HG02970 (cell line): ENCODE measurements around the gene ADIG.
"Not testable (repeated sequence)": the region's sequence is repeated elsewhere in the genome, so short reads cannot be mapped to it uniquely, and the experiment has no call there.

Experiments
- ATAC-seq: cut with Tn5 transposase; IDR thresholded peaks from one replicate; pipeline ENCODE4 v1.9.1; 2021; ENCODE audit warnings: mild to moderate bottlenecking, moderate library complexity, moderate number of reproducible peaks; ENCODE audit not compliant: unreplicated experiment, low FRiP score

Gene ADIG

DNA sequence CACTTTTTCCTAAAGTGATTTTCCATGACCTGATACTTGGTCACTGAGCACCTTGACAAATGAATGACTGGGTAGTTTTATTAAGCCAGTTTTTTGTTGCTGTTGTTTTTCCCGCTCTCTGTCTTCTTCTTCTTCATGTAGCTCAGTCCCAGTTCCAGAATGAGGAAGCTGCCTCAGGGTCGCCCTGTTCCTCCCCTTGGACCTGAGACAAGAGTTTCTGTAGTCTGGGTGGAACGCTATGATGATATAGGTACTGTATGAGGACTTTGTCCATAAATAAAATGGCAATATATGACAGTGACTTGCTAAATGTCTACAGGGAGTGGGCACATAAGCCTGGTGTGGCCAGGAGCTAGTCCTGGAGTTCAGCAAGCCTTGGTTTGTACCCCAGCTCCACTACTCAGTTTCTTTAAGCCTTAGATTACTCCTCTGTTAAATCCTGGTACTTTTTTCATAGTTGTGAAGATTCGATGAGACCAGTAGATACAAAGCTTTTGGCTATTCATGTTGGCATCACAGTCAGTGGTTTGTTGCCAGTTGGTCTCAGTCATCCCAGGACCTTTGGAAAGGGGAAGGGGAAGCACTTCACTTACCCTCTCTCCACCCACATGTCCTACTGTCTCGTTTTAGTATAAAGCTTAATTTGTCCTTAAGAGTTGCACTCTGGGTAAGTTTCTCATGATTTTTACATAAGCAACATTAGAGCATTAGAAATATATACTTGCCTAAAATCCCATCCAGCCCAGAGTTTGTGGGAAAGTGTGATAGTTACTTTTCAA lies 11.1 kb upstream of the ADIG start:
- no peak for ATAC-seq

- no peak for ATAC-seq
Measured at GRCh38 chr20:38573413-38573812, 7.6 kb upstream of the ADIG start.

GRCh38 chr20:38579219-38579910 lies 1.6 kb upstream of the ADIG start:
- ATAC-seq: no peak

DNA sequence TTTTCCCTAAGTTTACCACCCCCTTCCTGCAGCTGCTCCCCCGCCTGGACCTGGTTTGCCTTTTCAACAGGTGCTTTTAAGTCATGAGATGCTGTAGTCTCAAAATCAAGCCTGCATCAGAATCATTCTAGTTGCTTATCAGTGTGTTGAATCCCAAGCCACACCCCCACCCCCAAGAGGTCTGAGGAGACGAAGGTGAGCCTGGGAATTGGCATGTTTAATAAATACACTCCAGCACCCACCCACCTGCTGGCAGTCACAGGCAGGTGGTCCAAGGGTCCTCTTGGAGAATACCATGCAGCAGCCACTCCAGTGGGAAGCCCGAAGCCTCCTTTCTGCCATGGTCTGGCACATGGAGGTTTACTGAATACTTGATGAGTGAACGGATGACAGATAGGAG lies 1.1 kb upstream of the ADIG start:
- no peak for ATAC-seq

GRCh38 chr20:38581830-38582358 lies 897 bp downstream of the ADIG start:
- no peak for ATAC-seq

DNA sequence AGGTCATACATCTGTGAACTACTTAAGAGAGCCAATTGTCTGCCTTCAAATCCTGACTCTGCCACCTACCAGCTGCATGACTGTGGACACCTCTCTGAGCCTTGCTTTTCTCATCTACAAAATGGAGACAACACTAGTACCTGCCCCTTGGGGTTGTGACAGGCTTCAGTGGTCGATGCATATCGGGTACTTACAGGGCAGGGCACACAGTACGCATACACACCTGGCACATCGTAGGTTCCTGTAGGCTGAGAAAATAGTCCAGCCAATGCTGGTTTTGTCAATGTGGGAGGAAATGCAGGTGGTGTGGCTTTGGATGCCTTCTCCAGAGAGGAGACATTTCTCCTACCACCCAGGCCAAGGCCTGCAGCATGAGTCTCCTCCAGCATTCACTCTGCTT lies 2.3 kb downstream of the ADIG start:
- no peak for ATAC-seq

GRCh38 chr20:38584099-38584763 lies 3.2 kb downstream of the ADIG start:
- ATAC-seq: no peak

DNA sequence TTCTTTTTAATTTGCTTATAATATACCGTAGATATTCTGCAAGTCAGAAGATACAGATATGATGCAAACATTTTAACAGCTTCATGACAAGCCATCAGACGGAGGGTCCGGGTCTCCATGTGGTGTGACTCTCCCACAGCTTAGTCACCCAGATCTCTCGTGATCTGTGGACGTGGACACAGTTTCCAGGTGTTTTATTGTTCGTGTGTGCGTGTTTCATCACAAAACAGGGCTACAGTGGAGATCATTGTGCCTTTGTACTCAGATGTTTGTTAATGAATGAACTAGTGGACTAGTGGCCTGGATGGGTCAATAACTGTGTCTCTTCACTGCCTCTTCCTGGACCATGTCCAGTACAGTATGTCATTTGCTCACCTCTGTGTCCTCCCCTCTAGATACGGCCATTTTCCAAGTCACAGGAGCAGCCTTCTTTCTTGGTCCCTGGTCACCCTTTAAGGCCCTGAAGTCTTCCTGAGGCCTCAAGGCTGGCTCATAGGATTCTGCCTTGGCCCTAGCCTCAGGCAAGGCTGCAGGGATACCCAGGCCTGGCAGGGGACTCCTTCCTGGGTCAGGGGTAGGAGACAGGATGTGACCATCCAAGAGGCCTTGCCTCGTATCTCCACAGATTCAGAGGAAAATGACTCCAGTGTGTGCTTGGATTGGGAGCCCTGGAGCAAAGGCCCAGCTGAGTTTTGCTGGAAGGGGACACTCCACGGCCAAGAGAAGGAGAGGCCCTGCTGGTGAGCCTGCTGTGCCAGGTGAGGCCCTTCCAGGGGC lies 4.6 kb downstream of the ADIG start:
- no peak for ATAC-seq

DNA sequence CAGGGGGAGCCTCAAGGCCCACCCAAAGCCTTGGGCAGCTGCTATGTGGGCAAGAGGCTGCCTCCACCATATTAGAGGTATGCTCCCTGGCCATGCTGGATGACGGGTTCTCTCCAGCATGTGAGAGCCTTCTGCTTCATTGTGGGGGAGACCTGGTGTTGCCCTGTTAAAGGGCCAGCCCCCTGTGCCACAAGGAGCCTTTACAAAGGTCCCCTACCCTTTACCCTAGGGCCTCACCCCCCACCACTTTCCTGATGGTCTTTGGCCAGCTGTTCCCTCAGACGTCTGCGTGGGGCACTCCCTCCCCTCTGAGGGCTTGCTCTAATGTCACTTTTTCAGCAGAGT lies 5.2 kb downstream of the ADIG start:
- ATAC-seq: no peak

GRCh38 chr20:38588303-38588702 lies 7.3 kb downstream of the ADIG start:
- no peak for ATAC-seq

GRCh38 chr20:38589351-38589750 lies 8.4 kb downstream of the ADIG start:
- no peak for ATAC-seq

GRCh38 chr20:38589967-38590675 lies 9.1 kb downstream of the ADIG start:
- ATAC-seq: no peak

- no peak for ATAC-seq
Measured at GRCh38 chr20:38590676-38591473, 9.9 kb downstream of the ADIG start.

GRCh38 chr20:38591474-38592410 lies 10.7 kb downstream of the ADIG start:
- ATAC-seq: no peak

DNA sequence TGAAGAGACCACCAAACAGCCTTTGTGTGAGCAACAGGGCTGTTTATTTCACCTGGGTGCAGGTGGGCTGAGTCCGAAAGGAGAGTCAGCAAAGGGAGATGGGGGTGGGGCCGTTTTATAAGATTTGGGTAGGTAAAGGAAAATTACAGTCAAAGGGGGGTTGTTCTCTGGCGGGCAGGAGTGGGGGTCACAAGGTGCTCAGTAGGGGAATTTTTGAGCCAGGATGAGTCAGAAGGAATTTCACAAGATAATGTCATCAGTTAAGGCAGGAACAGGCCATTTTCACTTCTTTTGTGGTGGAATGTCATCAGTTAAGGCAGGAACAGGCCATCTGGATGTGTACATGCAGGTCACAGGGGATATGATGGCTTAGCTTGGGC lies 11.4 kb downstream of the ADIG start:
- not testable (repeated sequence) for ATAC-seq

DNA sequence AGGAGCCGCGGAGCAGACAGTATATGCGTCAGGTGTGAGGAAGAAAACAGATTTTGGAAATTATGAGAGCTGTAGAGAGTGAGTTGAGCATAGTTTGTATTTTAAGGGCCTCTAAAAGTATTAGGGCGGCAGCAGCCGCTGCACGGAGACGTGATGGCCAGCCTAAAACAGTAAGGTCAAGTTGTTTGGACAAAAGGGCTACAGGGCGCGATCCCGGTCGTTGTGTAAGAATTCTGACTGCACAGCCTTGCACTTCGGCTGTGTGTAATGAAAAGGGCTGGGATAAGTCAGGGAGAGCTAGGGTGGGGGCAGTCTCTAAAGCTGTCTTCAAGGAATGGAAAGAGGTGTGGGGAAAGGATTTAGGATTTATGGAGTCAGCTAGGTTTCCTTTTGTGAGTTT lies 13.3 kb downstream of the ADIG start:
- not testable (repeated sequence) for ATAC-seq

DNA sequence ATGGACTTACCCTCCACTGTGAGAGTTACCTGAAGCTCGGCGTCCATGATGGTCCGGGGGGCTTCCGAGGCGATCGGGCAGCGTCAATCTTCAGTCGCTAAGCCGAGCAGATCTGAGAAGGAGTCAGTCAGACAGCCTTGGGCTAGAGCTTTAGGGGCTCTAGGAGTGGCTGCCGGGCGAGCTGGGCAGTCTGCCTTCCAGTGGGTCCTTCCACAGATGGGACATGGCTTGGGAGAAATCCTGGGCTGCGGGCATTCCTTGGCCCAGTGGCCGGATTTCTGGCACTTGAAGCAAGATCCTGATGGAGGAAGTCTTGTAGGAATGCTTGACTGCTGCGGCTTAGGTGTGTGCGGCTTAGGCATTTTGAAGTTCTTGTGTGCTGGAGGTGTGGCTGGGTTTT lies 14.9 kb downstream of the ADIG start:
- not testable (repeated sequence) for ATAC-seq

DNA sequence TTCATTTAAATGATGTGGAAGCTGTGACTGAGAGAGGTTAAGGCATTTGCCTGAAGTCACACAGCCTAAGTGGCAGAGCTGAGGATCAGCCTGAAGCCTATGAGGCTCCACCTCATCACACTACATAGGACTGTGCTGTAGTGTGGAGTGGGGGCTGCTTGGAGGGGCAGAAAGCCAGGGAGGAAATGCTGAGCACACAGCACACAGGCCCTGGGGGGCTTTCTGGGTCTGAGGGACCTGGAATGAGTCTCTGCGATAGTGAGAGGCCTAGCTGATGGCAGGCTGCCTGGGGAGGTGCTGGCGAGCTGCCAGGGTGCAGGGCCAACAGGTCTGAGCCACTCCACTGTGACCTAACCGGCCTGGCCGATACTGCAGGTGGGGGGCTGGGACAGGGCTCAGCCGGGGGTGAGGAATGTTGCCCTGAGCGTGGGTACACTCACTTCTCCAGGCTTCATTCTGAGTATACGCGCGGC lies 18.4 kb downstream of the ADIG start:
- no peak for ATAC-seq
